ENCODE measurements around the gene GRIN2A. TPM values are rescaled to one million over a fixed set of nuclear protein-coding genes. Genes with fewer than 3 reads are reported as not detected.

GRIN2A gene
- total RNA-seq, 2 experiments from 2014 or later = not detected

- DNase-seq (ENCODE audit: low spot score) = no peak
- CTCF ChIA-PET (ENCODE audit: unreplicated experiment) = no interaction called here
- Histone ChIP-seq H3K4me2 (ENCODE audit: low read length) (no peak overlapping the region), H3K4me1 (ENCODE audit: insufficient read depth, low read length, poor library complexity, severe bottlenecking) (no peaks in the 10 kb centered on the region), H2AFZ (ENCODE audit: low read length) (no peak overlapping the region), H3K4me3 (ENCODE audit: low read depth, low read length, poor library complexity, severe bottlenecking) (no peak overlapping the region), H3K9me3 (ENCODE audit: low read length) (no peaks in the 10 kb centered on the region), H3K9me2 (ENCODE audit: insufficient read depth, low read length) (no peaks in the 10 kb centered on the region), H4K20me1 (ENCODE audit: insufficient read depth, low read length) (no peaks in the 10 kb centered on the region), H3K27ac (ENCODE audit: low read depth, low read length, poor library complexity, severe bottlenecking) (no peak overlapping the region), H3K36me3 (ENCODE audit: insufficient read depth, low read length) (no peaks in the 10 kb centered on the region), H3K79me2 (ENCODE audit: insufficient read depth, low read depth, low read length) (no peaks in the 10 kb centered on the region)
- no peak for TF ChIP-seq CTCF (conservative IDR thresholded peaks at IDR 0.05; ENCODE audit: low read length)
- no peak for TF ChIP-seq EZH2phosphoT487 (IDR thresholded peaks at IDR 0.05; ENCODE audit: borderline replicate concordance, low read depth, low read length)
- intact Hi-C loops (cut with micrococcal nuclease; ENCODE audit: unreplicated experiment) = no loop called here
- BruUV-seq (replicated peaks) = no TSS peak
- POLR2A ChIA-PET = no interaction called here
These were observed 36.6 kb downstream of the GRIN2A start for GRCh38 chr16:10145542-10146035.

DNA sequence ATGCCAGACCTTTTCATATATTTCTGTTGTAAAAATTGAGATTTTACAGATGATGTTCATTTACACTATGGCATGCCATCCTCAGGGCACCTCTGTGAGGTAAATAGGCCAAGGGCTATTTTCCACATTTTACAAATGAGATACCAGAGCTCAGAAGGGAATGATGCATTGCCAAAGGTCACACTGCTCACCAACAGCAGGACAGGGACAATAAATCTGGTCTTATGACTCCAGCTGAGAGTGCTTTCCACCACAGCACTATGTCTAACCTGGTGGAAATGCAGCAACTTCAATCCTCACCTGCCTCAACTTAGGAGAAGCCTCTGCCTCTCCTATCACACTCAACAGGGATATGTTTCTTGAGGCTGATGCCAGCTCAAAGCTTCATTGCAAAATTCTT is 40.6 kb downstream of the GRIN2A start:
- Histone ChIP-seq H3K27ac (ENCODE audit: low read depth, low read length, poor library complexity, severe bottlenecking) (no peak overlapping the region), H4K20me1 (ENCODE audit: insufficient read depth, low read length) (no peaks in the 10 kb centered on the region), H3K36me3 (ENCODE audit: insufficient read depth, low read length) (no peaks in the 10 kb centered on the region), H2AFZ (ENCODE audit: low read length) (no peak overlapping the region), H3K4me1 (ENCODE audit: insufficient read depth, low read length, poor library complexity, severe bottlenecking) (no peaks in the 10 kb centered on the region), H3K4me2 (ENCODE audit: low read length) (no peak overlapping the region), H3K9me3 (ENCODE audit: low read length) (no peaks in the 10 kb centered on the region), H3K9me2 (ENCODE audit: insufficient read depth, low read length) (no peaks in the 10 kb centered on the region), H3K4me3 (ENCODE audit: low read depth, low read length, poor library complexity, severe bottlenecking) (no peak overlapping the region), H3K79me2 (ENCODE audit: insufficient read depth, low read depth, low read length) (no peaks in the 10 kb centered on the region)
- ChIA-PET POLR2A (interaction anchor here (0.6 kb wide), 1 partner anchor 395 kb away, joined by 3 read pairs; no protein-coding TSS in a partner anchor), CTCF (ENCODE audit: unreplicated experiment) (no interaction called here)
- no TSS peak for BruUV-seq (replicated peaks)
- intact Hi-C loops (cut with micrococcal nuclease; ENCODE audit: unreplicated experiment) = no loop called here
- DNase-seq (ENCODE audit: low spot score) = no peak
- TF ChIP-seq CTCF (conservative IDR thresholded peaks at IDR 0.05; ENCODE audit: low read length) (no peak), EZH2phosphoT487 (IDR thresholded peaks at IDR 0.05; ENCODE audit: borderline replicate concordance, low read depth, low read length) (no peak)

DNA sequence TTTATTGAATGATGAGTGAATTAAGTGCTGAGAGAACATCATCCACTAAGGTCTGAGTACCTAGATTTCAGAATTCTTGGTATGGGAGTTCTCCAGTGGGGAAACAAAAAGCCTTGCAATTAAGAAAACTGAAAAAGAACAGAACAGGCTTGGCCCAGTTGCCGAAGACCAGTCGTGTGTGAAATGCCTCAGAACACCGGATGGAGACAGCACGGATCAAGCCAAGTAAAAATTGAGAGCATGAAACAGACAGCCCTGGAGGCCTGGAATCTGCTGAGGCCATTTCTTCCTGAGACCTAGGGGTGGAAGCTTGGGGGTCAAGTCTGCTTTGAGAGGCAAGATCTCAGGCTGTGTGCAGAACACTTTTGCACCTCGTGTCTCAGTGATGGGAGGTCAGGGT is 43.3 kb downstream of the GRIN2A start:
- Histone ChIP-seq H3K79me2 (ENCODE audit: insufficient read depth, low read depth, low read length) (no peaks in the 10 kb centered on the region), H3K4me3 (ENCODE audit: low read depth, low read length, poor library complexity, severe bottlenecking) (no peak overlapping the region), H3K4me2 (ENCODE audit: low read length) (no peak overlapping the region), H3K36me3 (ENCODE audit: insufficient read depth, low read length) (no peaks in the 10 kb centered on the region), H3K9me2 (ENCODE audit: insufficient read depth, low read length) (no peaks in the 10 kb centered on the region), H3K4me1 (ENCODE audit: insufficient read depth, low read length, poor library complexity, severe bottlenecking) (no peaks in the 10 kb centered on the region), H3K9me3 (ENCODE audit: low read length) (no peaks in the 10 kb centered on the region), H4K20me1 (ENCODE audit: insufficient read depth, low read length) (no peaks in the 10 kb centered on the region), H3K27ac (ENCODE audit: low read depth, low read length, poor library complexity, severe bottlenecking) (no peak overlapping the region), H2AFZ (ENCODE audit: low read length) (no peak overlapping the region)
- TF ChIP-seq EZH2phosphoT487 (IDR thresholded peaks at IDR 0.05; ENCODE audit: borderline replicate concordance, low read depth, low read length) (no peak), CTCF (conservative IDR thresholded peaks at IDR 0.05; ENCODE audit: low read length) (no peak)
- CTCF ChIA-PET (ENCODE audit: unreplicated experiment) = no interaction called here
- no TSS peak for BruUV-seq (replicated peaks)
- no peak for DNase-seq (ENCODE audit: low spot score)
- POLR2A ChIA-PET = no interaction called here
- intact Hi-C loops (cut with micrococcal nuclease; ENCODE audit: unreplicated experiment) = no loop called here

All from OCI-LY7 (cell line).